GM13977 (cell line): ENCODE data around the gene CDKN2A.
A peak's percentile ranks its signal among the peaks of the same experiment; 100 is the strongest.

Experiments used
- DNase-seq: peaks from one replicate; pipeline ENCODE4 v3.0.0; 2012; ENCODE audit warnings: low spot score
- CTCF ChIP-seq: IDR thresholded peaks from 2 replicates; pipeline ENCODE4 v1.5.1; 2012; ENCODE audit warnings: mild to moderate bottlenecking, control low read depth; ENCODE audit not compliant: insufficient read depth; ENCODE audit errors: extremely low read depth, missing control alignments
- in situ Hi-C: fragments of 300-500 bp; cut with MboI; formaldehyde crosslinking; loops from one replicate; pipeline ENCODE4 v1.12.0; 2022; ENCODE audit warnings: low sequenced_read_pairs, low pct_unique_long_range_greater_than_20kb, mixed read lengths, inconsistent platforms; ENCODE audit not compliant: unreplicated experiment

Gene CDKN2A

GRCh38 chr9:21994556-21995005, 389 bp upstream of the CDKN2A start, which contains the start of gene CDKN2B-AS1:
CDKN2B-AS1 (plus strand) TSS chr9:21994791.
- peak; percentile 32 for TF ChIP-seq CTCF
- peak; percentile 73 for DNase-seq
- in situ Hi-C loops = no loop called here

DNA sequence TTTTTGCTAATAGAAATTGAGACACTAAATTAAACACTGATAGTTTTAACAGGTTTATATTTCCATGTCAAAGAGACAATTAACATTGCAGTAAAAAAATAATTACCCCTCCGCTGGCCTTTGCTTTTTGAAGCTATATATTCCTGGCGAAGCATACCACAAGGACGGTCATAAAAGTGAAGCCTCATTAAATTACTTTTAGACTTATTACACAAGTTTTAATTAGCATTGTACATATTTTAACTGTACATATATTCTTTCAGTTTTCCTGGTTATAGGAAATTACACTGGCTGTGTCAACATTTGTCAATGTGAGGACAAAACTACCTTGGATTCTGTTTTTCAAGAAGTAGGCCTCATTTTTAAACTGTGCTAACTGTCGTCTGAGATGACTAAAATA, 1.2 kb downstream of the CDKN2A start:
- DNase-seq = no peak
- in situ Hi-C loops = no loop called here
- TF ChIP-seq CTCF = no peak

GRCh38 chr9:21991072-21991959, 2.9 kb downstream of the CDKN2A start:
- DNase-seq = no peak
- in situ Hi-C loops = no loop called here
- TF ChIP-seq CTCF = no peak

- TF ChIP-seq CTCF = no peak
- DNase-seq = no peak
- in situ Hi-C loops = no loop called here
Observed at GRCh38 chr9:21989440-21990189, 4.6 kb downstream of the CDKN2A start.

- no peak for TF ChIP-seq CTCF
- in situ Hi-C loops = no loop called here
- no peak for DNase-seq
Observed at GRCh38 chr9:21988056-21988990, 5.9 kb downstream of the CDKN2A start.
